GM19238 (cell line): ENCODE results near the gene ZFHX3.

Source experiments
- DNase-seq: peaks from one replicate; pipeline ENCODE4 v3.0.0; 2011; ENCODE audit warnings: low spot score; ENCODE audit not compliant: insufficient read length

ZFHX3 gene

DNA sequence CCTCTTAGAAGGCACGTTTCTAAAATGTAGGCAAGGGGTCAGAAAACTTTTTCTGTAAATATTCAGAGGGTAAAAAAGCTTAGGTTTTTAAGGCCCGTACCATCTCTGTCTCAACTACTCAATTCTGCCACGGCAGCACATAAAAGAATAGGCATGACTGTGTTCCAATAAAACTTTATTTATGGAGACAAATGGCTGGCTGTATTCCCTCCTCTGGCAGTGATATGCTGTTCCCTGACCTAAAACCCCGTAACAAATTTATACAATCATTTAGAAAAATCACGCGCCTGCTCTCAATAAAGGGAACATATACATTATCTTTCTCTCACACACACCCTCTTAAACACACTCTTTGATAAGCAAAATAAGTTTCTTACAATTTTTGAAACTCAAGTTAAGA is 138.7 kb downstream of the ZFHX3 start:
- DNase-seq: no peak

DNA sequence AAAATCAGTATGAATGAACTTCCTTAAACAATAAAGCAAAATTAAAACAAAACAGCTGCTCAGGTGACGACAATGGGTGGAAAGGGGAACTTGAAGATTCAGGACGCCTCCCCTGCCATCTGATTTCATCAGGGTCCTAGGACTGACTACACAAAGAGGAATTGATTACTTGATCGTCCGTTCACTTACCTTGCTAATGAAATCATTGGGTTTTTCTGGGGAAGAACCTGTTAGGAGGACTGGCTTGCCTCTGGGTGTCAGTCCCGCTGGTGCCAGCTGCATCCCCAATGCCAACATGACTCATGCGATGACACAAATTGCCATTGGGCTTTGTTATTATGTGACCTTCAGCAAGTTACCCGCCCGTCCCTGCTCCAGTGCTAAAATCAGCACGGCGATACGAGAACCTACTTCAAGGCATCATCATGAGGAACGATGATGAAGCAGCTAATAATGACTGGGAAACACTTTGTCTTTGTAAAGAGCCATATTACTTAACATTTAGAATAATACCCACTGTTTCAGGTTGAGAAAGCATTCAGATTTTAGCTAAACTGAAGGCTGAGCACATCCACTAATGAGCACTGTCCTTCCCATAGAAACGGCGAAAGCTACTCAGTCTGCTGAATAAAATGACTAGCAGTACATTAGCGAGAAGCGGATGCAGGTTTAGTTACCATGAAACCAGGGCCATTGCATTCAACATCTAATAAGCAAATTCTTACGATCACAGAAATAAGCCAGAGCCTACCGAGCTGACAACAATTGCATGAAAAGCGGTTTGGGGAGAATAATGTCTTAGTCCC is 139.4 kb downstream of the ZFHX3 start:
- no peak for DNase-seq

- DNase-seq: no peak
Measured at GRCh38 chr16:72905581-72905980, 142.3 kb downstream of the ZFHX3 start.

DNA sequence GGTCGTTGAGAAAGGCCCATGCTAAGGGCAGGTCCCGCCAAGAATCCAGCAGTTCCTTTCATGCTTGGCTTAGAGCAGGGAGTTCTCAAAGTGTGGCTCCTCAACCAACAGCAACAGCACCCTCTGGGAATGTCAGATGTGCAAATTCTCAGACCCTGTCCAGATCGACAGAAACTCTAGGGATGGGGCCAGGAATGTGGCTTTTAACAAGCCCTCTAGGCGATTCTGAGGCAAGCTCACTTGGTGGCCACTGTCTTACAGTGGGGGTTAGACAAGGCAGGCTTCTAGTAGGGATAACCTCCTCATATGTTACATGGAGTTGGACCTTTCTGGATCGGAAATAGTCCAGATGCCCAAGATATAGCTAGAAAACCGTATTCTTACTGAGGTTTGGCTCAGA is 144.8 kb downstream of the ZFHX3 start:
- no peak for DNase-seq

DNA sequence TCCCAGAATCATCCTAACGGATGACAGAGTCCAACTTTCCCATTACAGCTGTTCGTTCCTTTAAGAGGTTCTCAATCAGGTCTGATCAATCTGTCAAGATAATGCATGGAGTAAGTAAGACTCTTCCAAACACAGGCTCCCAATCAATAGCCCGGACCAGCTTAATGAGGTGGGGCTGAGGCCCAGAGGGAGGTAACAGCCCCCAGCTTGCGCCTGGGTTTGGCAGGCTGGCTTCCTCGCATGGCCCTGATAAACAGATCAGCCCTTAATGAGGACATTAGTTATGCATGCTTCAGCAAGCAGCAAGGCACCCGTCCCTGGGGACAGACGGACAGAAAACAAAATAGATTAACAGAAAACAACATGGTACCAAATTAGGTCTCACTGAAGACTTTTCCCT is 145.7 kb downstream of the ZFHX3 start:
- no peak for DNase-seq

DNA sequence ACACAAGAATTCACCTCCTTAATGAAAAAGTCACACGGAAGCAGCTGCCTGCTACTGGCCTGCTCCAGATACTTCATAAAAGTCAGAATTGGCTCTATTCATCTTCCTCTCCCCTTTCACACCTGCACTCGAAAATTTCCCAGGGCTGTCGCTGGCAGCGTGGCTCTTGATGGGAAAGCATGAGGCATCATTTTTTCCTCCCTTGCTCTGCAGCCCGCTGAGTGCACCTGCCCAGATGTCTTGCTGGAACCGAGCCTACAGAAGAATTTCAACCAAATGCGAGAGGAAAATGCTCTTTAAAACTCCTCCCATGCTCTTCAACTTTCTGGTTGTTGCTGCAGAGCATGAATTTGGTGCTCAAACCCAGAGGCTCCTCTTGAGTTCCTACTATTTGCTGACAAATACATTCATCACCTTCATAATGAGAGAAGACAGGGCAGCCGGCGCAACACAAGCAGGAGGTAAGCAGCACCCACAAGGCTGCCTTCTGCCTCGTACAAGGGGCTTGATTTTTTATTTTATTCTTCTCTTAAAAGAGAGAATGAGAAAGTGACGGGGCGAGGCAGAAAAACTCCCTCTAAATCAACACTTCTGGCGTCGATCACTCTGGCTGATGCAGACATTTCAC is 146.8 kb downstream of the ZFHX3 start:
- no peak for DNase-seq

GRCh38 chr16:72898216-72898825 is 149.6 kb downstream of the ZFHX3 start:
- DNase-seq: no peak

GRCh38 chr16:72897707-72898106 is 150.2 kb downstream of the ZFHX3 start:
- no peak for DNase-seq

DNA sequence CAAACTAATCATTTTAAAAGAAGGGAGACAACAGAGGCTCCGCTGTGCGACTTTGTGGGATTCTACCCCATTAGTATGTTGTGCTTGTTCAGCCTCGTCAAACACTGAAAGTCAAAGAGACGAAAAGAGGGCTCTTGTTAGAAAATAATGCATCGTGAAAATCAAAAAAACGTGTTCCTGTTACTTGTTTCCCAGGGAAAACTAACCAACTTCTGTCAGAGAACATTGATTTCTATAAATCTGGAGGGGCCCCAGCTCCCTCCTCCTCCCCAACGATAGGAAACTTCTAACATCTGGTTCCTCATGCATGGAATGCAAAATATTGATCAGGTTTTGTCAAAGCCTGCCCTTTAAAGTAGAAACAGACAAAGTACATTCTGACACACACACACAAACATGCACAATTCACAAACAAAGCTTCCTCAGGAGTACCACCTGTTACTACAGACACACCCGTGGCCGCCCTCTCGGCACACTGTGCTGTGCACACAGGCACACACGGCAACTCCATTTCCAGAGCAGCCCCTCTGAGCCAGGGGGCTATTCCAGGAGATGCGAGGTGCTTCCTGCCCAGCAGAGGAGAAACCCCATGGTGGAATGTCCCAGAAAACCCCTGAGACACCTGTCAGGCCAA is 151.3 kb downstream of the ZFHX3 start:
- DNase-seq: no peak

DNA sequence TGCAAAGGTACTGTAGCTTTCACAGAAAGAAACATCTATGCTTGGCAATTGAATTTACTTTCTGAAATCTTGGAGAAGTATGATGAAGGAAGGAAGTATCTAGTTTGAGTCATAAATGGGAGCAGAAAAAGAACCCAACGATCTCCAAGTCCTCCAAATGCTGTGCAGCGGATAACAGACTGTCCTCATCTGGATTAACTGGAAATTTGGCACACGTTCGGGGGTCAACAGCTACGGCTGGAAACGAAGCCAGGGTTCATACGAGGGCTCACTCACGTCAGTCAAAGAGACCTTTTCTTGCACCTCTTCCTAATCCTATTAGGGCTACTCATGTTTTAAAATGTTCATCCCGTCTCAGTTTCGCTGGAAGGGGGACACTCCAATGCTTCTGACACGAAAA is 152.0 kb downstream of the ZFHX3 start:
- no peak for DNase-seq

GRCh38 chr16:72894293-72895151 is 153.4 kb downstream of the ZFHX3 start:
- no peak for DNase-seq

- no peak for DNase-seq
Measured at GRCh38 chr16:72891291-72892227, 156.4 kb downstream of the ZFHX3 start.

GRCh38 chr16:72890587-72890986 is 157.3 kb downstream of the ZFHX3 start:
- no peak for DNase-seq

DNA sequence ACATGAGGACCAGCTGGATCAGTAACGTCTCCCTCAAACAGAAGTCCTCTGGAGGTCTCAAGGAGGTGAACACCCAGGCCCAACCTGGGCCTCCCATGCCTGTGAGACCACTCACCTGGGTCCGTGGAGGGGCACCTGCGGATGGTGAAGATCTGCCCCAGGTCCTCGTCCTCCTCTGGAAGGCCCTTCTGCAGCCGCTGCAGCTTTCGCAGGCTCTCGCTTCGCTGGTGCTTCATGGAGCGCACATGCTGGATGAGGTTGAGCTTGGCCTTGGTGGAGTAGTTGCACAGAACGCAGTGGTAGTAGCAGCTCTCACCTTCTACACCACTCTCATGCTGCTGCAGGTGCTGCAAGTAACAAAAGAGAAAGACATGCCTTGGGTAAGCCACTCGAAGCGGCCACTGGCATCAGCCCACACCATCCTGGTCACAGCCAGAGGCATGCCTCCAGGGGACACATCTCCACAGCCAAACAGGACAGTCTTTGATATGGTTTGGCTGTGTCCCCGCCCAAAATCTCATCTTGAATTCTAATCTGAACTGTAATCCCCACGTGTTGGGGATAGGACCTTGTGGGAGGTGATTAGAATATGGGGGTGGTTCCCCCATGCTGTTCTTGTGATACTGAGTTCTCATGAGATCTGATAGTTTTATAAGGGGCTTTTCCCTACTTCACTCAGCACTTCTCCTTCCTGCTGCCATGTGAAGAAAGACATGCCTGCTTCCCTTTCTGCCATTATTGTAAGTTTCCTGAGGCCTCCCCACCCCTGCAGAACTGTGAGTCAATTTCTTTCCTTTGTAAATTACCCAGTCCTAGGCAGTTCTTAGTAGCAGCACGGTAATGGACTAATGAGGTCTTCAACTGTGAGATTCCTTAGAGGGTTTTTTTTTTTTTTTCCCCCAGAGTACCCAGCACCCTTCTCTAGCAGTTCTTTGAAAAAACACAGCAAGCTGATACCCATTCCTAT is 158.0 kb downstream of the ZFHX3 start:
- DNase-seq: no peak

GRCh38 chr16:72887537-72887936 is 160.4 kb downstream of the ZFHX3 start:
- no peak for DNase-seq

GRCh38 chr16:72886346-72886974 is 161.5 kb downstream of the ZFHX3 start:
- DNase-seq: no peak

DNA sequence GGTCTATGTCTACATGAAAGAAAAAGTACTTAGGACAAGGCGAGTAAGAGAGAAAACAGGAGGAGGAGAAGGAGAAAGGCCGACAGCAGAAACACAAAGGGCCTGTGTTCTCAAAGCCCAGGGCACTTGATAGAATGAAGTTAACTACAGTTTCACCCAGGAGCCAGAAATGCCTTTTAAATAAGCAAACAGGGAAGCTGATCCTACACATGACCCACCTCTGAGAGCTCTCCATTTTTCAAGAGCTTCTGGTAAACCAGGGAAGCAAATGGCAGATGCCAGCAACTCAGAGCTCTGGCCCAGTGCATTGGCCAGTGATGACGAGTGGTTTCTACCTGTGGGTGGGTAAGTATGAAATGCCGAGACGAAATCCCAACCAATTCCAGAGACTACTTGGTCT is 163.4 kb downstream of the ZFHX3 start:
- no peak for DNase-seq

- no peak for DNase-seq
Measured at GRCh38 chr16:72884037-72884436, 163.9 kb downstream of the ZFHX3 start.

DNA sequence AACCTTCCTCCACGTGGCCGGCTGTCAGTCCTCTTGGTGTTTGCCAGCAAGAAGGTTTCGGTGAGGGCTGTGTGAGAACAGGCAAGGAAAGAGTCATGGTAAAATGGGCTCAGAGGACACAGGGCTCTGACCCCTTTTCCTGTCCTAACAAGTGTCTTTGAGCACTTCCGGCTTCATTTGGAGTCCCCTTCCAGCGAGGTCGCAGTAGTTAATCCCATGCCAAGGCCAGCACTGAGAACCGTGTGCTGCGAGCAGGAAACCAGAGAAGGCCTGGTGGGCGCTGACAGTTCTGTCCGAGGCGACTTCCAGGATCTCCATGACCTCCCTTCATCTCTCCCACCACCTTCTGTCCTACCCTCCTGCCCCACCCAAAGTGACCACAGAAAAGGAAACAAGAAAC is 168.1 kb downstream of the ZFHX3 start:
- no peak for DNase-seq
